ENCODE results near the gene SAG.
"Not testable (repeated sequence)": the region's sequence is repeated elsewhere in the genome, so short reads cannot be mapped to it uniquely, and the experiment has no call there.

SAG gene

GRCh38 chr2:233355916-233356315 is 48.3 kb downstream of the SAG start:
- DNase-seq (ENCODE audit: low read depth), result no peak

GRCh38 chr2:233356546-233357308 is 49.1 kb downstream of the SAG start:
- DNase-seq (ENCODE audit: low read depth), result no peak

- DNase-seq (ENCODE audit: low read depth), result no peak
Observed at GRCh38 chr2:233358335-233358734, 50.7 kb downstream of the SAG start.

- DNase-seq (ENCODE audit: low read depth), result no peak
Observed at GRCh38 chr2:233358947-233359346, 51.3 kb downstream of the SAG start.

- no peak for DNase-seq (ENCODE audit: low read depth)
Observed at GRCh38 chr2:233359823-233360222, 52.2 kb downstream of the SAG start.

- no peak for DNase-seq (ENCODE audit: low read depth)
Observed at GRCh38 chr2:233360771-233361176, 53.2 kb downstream of the SAG start.

GRCh38 chr2:233361297-233361696 is 53.7 kb downstream of the SAG start:
- no peak for DNase-seq (ENCODE audit: low read depth)

- no peak for DNase-seq (ENCODE audit: low read depth)
Observed at GRCh38 chr2:233362742-233363141, 55.1 kb downstream of the SAG start.

GRCh38 chr2:233363744-233364235 is 56.2 kb downstream of the SAG start:
- DNase-seq (ENCODE audit: low read depth), result no peak

- DNase-seq (ENCODE audit: low read depth), result no peak
Observed at GRCh38 chr2:233365861-233366520, 58.4 kb downstream of the SAG start.

- DNase-seq (ENCODE audit: low read depth), result no peak
Observed at GRCh38 chr2:233367586-233367985, 60.0 kb downstream of the SAG start.

GRCh38 chr2:233368756-233369155 is 61.1 kb downstream of the SAG start:
- DNase-seq (ENCODE audit: low read depth), result no peak

- DNase-seq (ENCODE audit: low read depth), result no peak
Observed at GRCh38 chr2:233369462-233369861, 61.8 kb downstream of the SAG start.

GRCh38 chr2:233369897-233370685 is 62.5 kb downstream of the SAG start:
- no peak for DNase-seq (ENCODE audit: low read depth)

GRCh38 chr2:233371641-233372040 is 64.0 kb downstream of the SAG start:
- no peak for DNase-seq (ENCODE audit: low read depth)

GRCh38 chr2:233372855-233373254 is 65.2 kb downstream of the SAG start:
- no peak for DNase-seq (ENCODE audit: low read depth)

- no peak for DNase-seq (ENCODE audit: low read depth)
Observed at GRCh38 chr2:233373316-233373715, 65.7 kb downstream of the SAG start.

- not testable (repeated sequence) for DNase-seq (ENCODE audit: low read depth)
Observed at GRCh38 chr2:233374776-233375175, 67.2 kb downstream of the SAG start.

- DNase-seq (ENCODE audit: low read depth), result no peak
Observed at GRCh38 chr2:233375490-233376314, 68.1 kb downstream of the SAG start.

GRCh38 chr2:233379034-233379433 is 71.4 kb downstream of the SAG start:
- no peak for DNase-seq (ENCODE audit: low read depth)

GRCh38 chr2:233379441-233379840 is 71.8 kb downstream of the SAG start:
- DNase-seq (ENCODE audit: low read depth), result no peak
